CD4-positive, alpha-beta T cell treated with Interleukin-4 for 4 hours (primary cell): ENCODE results near the gene VRK1.

Experiments
- DNase-seq: peaks from one replicate; pipeline ENCODE4 v3.0.0-alpha.2; 2020

VRK1 gene

DNA sequence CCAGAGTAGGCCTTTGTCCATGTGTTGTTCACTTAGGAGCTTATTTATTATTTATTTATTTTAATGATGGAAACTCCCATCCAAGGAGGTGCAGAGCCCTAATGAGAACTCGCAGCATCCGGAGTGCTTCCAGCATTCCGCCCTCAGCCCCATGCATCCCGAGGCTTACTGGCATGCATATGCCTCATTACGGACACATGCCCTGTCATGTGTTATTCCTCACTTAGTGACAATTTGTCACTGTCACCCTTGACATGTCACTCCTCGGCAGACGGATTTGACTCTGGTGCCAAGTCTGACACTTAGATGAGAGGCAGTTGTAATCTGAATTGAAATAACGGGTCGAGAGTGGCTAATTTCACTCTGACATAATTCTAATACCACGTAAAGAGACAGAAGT, 132.8 kb downstream of the VRK1 start:
- no peak for DNase-seq

DNA sequence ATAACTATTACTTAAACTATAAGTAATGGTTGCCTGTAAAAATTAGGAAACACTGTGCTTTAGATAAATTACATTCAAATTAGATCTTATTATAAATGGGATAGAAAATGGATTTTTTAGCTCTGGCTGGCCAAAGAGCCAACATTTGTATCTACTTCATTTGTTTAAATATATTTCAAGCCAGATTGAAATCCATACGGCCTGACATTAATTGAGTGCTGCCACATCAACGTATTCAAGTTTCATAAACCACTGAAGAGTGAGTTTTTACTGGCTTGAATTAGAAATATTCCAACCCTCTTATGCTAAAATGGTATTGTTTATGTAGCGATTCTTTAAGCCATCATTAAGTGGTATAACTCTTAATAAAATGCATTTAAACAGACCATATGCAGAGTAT, 133.3 kb downstream of the VRK1 start:
- no peak for DNase-seq
